OCI-LY3 (cell line): ENCODE data around the gene MORC3.

Experiments used
- CTCF ChIP-seq: fragments of 200-600, 300-600 bp; sonication (generic); IDR thresholded peaks from 2 replicates; pipeline ENCODE4 v1.5.1; 2014; ENCODE audit warnings: antibody characterized with exemption, low read length, low read depth
- EZH2phosphoT487 ChIP-seq: fragments of 200-600 bp; shearing (Covaris generic); IDR thresholded peaks from 2 replicates; pipeline ENCODE4 v1.6.1; 2018; ENCODE audit warnings: antibody characterized with exemption, mixed run types, low read depth

- no peak for TF ChIP-seq CTCF
- TF ChIP-seq EZH2phosphoT487 = no peak
These were observed 56.0 kb downstream of the MORC3 start for GRCh38 chr21:36375994-36376393.
